ENCODE measurements around the gene SIRPB1. TPM values are rescaled to one million over a fixed set of nuclear protein-coding genes. Genes with fewer than 3 reads are reported as not detected.
A peak's percentile ranks its signal among the peaks of the same experiment; 100 is the strongest.

The SIRPB1 gene
- total and polyA plus RNA-seq, 2 experiments from 2014 or later, result 0.54 TPM; not detected in 1

DNA sequence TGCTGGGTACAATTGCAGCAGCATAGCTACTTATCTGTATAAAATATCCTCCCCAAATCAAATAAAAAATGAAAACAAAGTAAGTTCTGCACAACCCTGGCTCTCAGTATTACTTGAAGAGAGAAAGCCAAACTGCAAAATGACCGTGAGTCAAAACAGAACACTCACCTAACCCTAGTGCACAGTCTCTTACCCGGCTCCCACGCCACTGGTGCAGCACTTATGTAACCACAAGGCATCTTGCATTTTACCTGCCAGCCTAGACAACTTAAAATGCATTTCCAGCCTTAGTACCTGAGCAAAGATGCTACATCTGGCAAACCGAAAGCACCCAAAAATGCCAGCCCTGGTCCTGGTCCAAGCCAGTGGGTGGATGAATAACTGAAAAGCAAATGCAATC is 12.4 kb upstream of the SIRPB1 start:
- DNase-seq, result peak; percentile 34
- peaks cover 17% of the 10 kb centered on the region for H3K4me1 ChIP-seq (ENCODE audit: insufficient read depth)
- no peaks in the 10 kb centered on the region for H4K20me1 ChIP-seq (ENCODE audit: insufficient read depth)
- in situ Hi-C loops (cut with MboI), result loop anchor here (25.0 kb wide), 1 partner anchor 95 kb away; no protein-coding TSS in a partner anchor
- H3K27me3 ChIP-seq (replicated peaks; ENCODE audit: insufficient read depth), result peaks cover 11% of the 10 kb centered on the region; the same call in 1 of the 2 replicates
- H3F3A ChIP-seq (ENCODE audit: insufficient read depth), result peaks cover 12% of the 10 kb centered on the region
- TF ChIP-seq EZH2phosphoT487 (IDR thresholded peaks at IDR 0.05; ENCODE audit: insufficient read depth, low read depth), result no peak
- TF ChIP-seq EZH2 (IDR thresholded peaks at IDR 0.05; ENCODE audit: insufficient read depth, poor library complexity, severe bottlenecking), result no peak
- H3K27ac ChIP-seq, result no peak overlapping the region
- no peaks in the 10 kb centered on the region for H3K9me3 ChIP-seq (ENCODE audit: low read depth)
- no peaks in the 10 kb centered on the region for H3K9me2 ChIP-seq (ENCODE audit: insufficient read depth)
- no peak overlapping the region for H2AFZ ChIP-seq
- WGBS, 2 experiments (ENCODE audit: low coverage in 1 of 2, low lambda C conversion rate in 2 of 2, missing lambda C conversion rate in 2 of 2), result 49 to 53% methylated on average over 4 of the region's 4 CpGs
- no peaks in the 10 kb centered on the region for H3K36me3 ChIP-seq (ENCODE audit: low read depth)
- no peak overlapping the region for H3K4me3 ChIP-seq
- H3K9ac ChIP-seq, result no peak overlapping the region
- H3K4me2 ChIP-seq (ENCODE audit: unreplicated experiment), result peak overlapping the region; percentile 21
- no peaks in the 10 kb centered on the region for H3K79me2 ChIP-seq (ENCODE audit: insufficient read depth)

DNA sequence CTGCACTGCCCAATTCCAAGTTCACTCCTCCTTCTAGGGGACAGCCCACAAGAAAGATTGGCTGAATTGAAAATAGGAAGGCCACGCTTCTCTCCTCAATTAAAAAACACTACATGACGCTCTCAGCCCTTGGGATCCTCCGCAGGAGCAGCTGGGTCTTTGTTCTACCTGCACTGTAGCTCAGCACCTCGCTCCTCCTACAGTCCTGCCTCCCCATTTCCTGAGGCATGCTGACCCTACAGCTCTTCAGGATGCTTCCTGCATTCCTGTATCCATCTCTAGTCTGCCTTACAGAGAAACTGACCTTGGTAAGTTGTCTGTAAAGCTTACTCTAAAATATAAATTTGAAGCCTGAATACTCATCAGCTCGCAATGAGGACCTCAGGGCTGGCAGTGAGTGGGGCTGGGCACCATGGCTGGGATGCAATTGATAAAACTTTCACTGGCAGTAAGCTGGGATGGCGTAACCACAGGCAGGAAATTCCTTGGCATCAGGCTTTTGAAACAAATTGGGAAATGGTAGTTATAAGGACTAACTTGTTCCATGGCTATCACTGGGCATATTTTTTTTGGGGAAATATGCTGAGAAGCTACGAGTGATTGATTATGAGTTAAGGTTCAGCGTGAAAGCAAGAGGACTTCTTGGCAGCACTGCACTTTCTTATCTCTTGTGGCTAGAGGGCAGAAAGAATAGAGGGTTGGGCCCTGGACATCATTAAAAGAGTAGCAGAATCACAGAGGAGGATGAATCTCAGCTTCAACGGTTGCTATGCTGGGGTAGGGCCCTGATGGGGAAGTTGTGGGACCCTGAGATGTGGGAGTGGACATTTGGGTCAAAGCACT is 11.7 kb upstream of the SIRPB1 start:
- H3K36me3 ChIP-seq (ENCODE audit: low read depth), result no peaks in the 10 kb centered on the region
- H3K4me3 ChIP-seq, result no peak overlapping the region
- in situ Hi-C loops (cut with MboI), result loop anchor here (25.0 kb wide), 1 partner anchor 94 kb away; no protein-coding TSS in a partner anchor
- no peaks in the 10 kb centered on the region for H4K20me1 ChIP-seq (ENCODE audit: insufficient read depth)
- no peaks in the 10 kb centered on the region for H3K79me2 ChIP-seq (ENCODE audit: insufficient read depth)
- no peak overlapping the region for H2AFZ ChIP-seq
- H3K27ac ChIP-seq, result no peak overlapping the region
- peaks cover 12% of the 10 kb centered on the region for H3F3A ChIP-seq (ENCODE audit: insufficient read depth)
- H3K4me2 ChIP-seq (ENCODE audit: unreplicated experiment), result peak overlapping the region; percentile 21
- H3K27me3 ChIP-seq (replicated peaks; ENCODE audit: insufficient read depth), result peaks cover 4% of the 10 kb centered on the region; the same call in 1 of the 2 replicates
- TF ChIP-seq EZH2phosphoT487 (IDR thresholded peaks at IDR 0.05; ENCODE audit: insufficient read depth, low read depth) (no peak), EZH2 (IDR thresholded peaks at IDR 0.05; ENCODE audit: insufficient read depth, poor library complexity, severe bottlenecking) (no peak)
- peak; percentile 71 for DNase-seq
- H3K4me1 ChIP-seq (ENCODE audit: insufficient read depth), result peaks cover 17% of the 10 kb centered on the region
- no peaks in the 10 kb centered on the region for H3K9me3 ChIP-seq (ENCODE audit: low read depth)
- H3K9me2 ChIP-seq (ENCODE audit: insufficient read depth), result no peaks in the 10 kb centered on the region
- WGBS, 2 experiments (ENCODE audit: low coverage in 1 of 2, low lambda C conversion rate in 2 of 2, missing lambda C conversion rate in 2 of 2), result 26% methylated on average over 9 of the region's 9 CpGs
- H3K9ac ChIP-seq, result no peak overlapping the region

DNA sequence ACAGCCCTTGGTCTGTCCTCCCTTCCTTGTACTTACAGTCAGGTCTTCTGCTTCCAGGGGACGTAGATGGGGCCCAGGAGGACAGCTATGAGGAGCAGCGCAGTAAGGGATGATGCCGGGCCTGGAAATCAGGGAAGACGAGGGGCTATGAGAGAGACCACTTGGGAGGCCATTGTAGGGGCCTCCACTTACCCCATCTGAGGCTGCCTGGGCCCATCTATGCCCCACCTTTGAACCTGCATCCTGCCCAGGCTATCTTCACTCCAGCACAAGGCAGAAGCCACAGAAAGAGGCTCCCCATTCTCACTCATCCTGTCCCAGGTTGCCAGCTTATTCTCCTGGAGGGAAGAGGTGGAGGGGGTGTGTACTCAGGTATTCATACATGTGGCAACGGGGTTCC is 10.4 kb upstream of the SIRPB1 start:
- in situ Hi-C loops (cut with MboI), result loop anchor here (25.0 kb wide), 1 partner anchor 93 kb away; no protein-coding TSS in a partner anchor
- TF ChIP-seq EZH2phosphoT487 (IDR thresholded peaks at IDR 0.05; ENCODE audit: insufficient read depth, low read depth), result no peak
- no peak for TF ChIP-seq EZH2 (IDR thresholded peaks at IDR 0.05; ENCODE audit: insufficient read depth, poor library complexity, severe bottlenecking)
- Histone ChIP-seq H4K20me1 (ENCODE audit: insufficient read depth) (no peaks in the 10 kb centered on the region), H3K9ac (no peak overlapping the region), H3K4me3 (no peak overlapping the region), H2AFZ (no peak overlapping the region), H3K4me1 (ENCODE audit: insufficient read depth) (peaks cover 21% of the 10 kb centered on the region), H3K27ac (no peak overlapping the region), H3K79me2 (ENCODE audit: insufficient read depth) (no peaks in the 10 kb centered on the region), H3K36me3 (ENCODE audit: low read depth) (no peaks in the 10 kb centered on the region), H3F3A (ENCODE audit: insufficient read depth) (peaks cover 18% of the 10 kb centered on the region), H3K9me2 (ENCODE audit: insufficient read depth) (no peaks in the 10 kb centered on the region), H3K4me2 (ENCODE audit: unreplicated experiment) (no peak overlapping the region), H3K9me3 (ENCODE audit: low read depth) (no peaks in the 10 kb centered on the region), H3K27me3 (replicated peaks; ENCODE audit: insufficient read depth) (no peaks in the 10 kb centered on the region; the same call in 1 of the 2 replicates)
- no peak for DNase-seq
- 61 to 62% methylated on average over 5 of the region's 5 CpGs for WGBS, 2 experiments (ENCODE audit: low coverage in 1 of 2, low lambda C conversion rate in 2 of 2, missing lambda C conversion rate in 2 of 2)

- TF ChIP-seq EZH2 (IDR thresholded peaks at IDR 0.05; ENCODE audit: insufficient read depth, poor library complexity, severe bottlenecking), result no peak
- TF ChIP-seq EZH2phosphoT487 (IDR thresholded peaks at IDR 0.05; ENCODE audit: insufficient read depth, low read depth), result no peak
- Histone ChIP-seq H2AFZ (no peak overlapping the region), H3K79me2 (ENCODE audit: insufficient read depth) (no peaks in the 10 kb centered on the region), H3K4me2 (ENCODE audit: unreplicated experiment) (no peak overlapping the region), H3K9me3 (ENCODE audit: low read depth) (no peaks in the 10 kb centered on the region), H3K4me3 (no peak overlapping the region), H3K36me3 (ENCODE audit: low read depth) (no peaks in the 10 kb centered on the region), H3K27ac (no peak overlapping the region), H3F3A (ENCODE audit: insufficient read depth) (peaks cover 21% of the 10 kb centered on the region), H3K9me2 (ENCODE audit: insufficient read depth) (no peaks in the 10 kb centered on the region), H4K20me1 (ENCODE audit: insufficient read depth) (no peaks in the 10 kb centered on the region), H3K27me3 (replicated peaks; ENCODE audit: insufficient read depth) (no peaks in the 10 kb centered on the region; the same call in 1 of the 2 replicates), H3K9ac (no peak overlapping the region), H3K4me1 (ENCODE audit: insufficient read depth) (peaks cover 30% of the 10 kb centered on the region)
- WGBS, 2 experiments (ENCODE audit: low coverage in 1 of 2, low lambda C conversion rate in 2 of 2, missing lambda C conversion rate in 2 of 2), result 21 to 27% methylated on average over 5 of the region's 5 CpGs
- no peak for DNase-seq
- in situ Hi-C loops (cut with MboI), result loop anchor here (25.0 kb wide), 1 partner anchor 92 kb away; no protein-coding TSS in a partner anchor
These were observed 9.5 kb upstream of the SIRPB1 start for GRCh38 chr20:1629321-1629720.
